ENCODE measurements around the gene MAPRE2.
"Not testable (repeated sequence)": the region's sequence is repeated elsewhere in the genome, so short reads cannot be mapped to it uniquely, and the experiment has no call there.

Gene MAPRE2

GRCh38 chr18:35158728-35159450, 117.7 kb downstream of the MAPRE2 start:
- DNase-seq, result peak; percentile 94

DNA sequence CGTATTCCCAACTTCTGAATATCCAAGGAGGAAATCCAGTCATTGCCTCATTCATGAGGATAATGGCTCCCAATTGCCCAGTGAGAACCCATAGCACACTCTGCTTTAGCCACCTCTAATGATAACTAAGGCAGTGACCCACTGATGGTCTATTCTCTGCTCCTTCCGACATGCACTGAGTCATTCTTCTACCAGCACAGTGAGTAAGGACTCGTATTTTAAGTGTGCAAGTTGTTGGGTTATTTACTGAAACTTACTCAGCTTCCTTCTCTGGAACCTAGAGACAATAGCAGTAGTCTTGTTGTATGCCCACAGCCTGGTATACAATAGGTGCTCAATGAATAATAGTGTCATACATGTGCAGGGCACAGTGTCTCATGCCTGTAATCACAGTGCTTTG, 118.6 kb downstream of the MAPRE2 start:
- peak; percentile 26 for DNase-seq

- DNase-seq, result no peak
Observed at GRCh38 chr18:35161485-35161884, 120.3 kb downstream of the MAPRE2 start.

- no peak for DNase-seq
Observed at GRCh38 chr18:35161934-35162333, 120.7 kb downstream of the MAPRE2 start.

GRCh38 chr18:35163014-35163539, 121.9 kb downstream of the MAPRE2 start:
- no peak for DNase-seq

- DNase-seq, result no peak
Observed at GRCh38 chr18:35163721-35164120, 122.5 kb downstream of the MAPRE2 start.

DNA sequence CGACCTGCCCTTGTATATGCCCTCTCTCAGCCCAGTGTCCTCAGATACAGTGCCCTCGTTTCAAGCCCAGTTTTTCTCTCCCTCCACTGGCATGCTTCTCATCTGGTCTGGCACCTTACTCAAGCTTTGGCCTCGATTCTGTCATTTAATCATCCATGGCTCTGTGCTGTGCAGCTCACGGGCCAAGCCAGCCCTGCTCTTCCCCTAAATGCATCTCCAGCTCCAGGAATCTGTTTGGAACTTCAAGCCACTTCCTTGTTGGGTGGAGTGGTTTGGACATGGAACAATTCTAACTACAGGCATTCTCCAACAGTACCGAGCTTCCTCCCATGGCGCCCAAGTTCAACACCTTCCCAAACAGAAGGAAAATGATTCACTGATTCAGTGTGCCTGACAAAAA, 122.9 kb downstream of the MAPRE2 start:
- DNase-seq, result no peak

DNA sequence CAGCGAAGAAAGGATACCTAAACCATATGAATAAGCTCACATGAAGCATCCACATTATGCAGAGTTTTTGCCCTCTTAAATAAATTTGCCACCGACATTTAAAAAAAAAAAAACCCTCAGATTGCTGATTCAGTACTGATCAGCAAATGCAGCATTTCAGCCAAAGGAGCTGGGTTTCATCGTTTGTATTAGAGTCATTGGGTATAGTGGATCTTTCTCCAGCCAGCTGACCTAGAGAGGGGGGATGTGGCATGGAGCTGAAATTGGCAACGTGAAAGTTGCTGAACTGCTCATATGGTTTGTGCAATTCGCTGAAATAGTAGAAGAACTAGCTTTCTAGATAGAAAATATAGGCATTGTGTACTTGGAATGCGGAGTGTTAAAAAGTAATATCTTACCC, 126.1 kb downstream of the MAPRE2 start:
- DNase-seq, result no peak

DNA sequence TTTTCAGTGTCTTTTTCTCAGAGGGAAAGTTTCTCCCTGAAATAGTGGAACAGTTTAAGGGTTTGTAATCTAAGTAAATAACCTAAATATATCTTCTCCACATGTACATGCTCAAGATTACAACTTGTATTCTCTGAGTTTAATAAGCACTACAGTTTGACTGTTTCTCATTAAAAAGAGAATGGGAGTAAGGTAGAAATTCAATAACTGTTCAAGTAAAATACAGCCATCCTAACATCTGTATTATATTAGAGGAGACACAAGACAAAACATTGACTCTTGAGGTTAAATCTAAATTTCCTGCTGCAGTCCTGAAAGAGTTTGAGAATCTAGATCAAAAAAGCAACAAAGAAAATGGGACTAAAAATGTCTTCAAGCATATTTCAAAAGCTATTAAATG, 126.6 kb downstream of the MAPRE2 start:
- DNase-seq, result no peak

DNA sequence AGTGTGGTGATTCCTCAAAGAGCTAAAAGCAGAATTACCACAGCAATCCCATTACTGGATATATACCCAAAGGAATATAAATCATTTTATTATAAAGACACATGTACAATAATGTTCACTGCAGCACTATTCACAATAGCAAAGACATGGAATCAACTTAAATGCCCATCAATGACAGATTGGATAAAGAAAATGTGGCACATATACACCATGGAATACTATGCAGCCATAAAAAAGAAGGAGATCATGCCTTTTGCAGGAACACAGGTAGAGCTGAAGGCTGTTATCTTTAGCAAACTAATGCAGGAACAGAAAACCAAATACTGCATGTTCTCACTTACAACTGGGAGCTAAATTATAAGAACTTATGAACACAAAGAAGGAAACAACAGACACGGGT, 129.1 kb downstream of the MAPRE2 start:
- not testable (repeated sequence) for DNase-seq

GRCh38 chr18:35171315-35171987, 130.2 kb downstream of the MAPRE2 start:
- DNase-seq, result no peak

DNA sequence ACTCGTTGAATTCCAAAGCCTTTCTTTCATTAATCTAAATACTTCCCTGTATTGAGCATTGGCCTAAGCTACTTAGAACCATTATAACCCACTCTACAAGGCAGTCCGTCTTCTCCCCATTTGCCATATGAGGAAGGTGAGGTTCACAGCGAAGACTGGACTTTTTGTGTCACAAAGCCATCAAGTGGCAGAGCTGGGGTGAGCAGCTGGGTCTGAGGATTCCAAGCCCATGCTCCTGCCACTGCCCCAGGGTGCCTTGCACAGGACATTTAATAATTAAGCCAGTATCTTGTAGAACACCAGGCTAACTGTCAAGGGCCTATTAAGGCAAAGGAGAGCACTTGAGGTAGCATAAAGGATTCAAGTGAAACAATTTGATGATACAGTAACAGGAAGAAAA, 130.8 kb downstream of the MAPRE2 start:
- no peak for DNase-seq

- DNase-seq, result no peak
Observed at GRCh38 chr18:35172451-35173035, 131.3 kb downstream of the MAPRE2 start.

DNA sequence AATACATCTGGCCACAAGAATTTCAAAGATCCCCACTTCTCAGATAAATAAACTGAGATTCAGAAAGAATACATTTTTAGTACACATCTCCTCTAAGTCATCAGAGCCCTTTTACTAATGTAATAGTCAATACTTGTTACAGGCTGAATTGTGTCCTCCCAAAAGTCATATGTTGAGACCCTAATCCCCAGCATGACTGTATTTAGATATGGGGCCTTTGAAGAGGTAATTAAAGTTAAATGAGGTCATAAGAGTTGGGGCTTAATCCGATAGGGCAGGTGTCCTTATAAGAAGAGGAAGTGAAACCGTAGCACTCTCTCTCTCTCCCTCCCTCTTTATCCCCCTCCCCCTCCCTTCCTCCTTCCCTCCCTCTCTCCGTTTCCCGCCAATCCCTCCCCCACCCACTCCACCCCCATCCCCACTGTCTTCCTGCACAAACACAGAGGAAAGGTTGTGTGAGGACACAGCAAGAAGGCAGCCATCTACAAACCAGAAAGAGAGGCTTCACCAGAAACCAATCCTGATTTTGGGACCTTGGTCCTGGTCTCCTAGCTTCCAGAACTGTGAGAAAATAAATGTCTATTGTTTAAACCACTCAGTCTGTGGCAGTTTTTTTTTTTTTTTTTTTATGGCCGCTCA, 133.0 kb downstream of the MAPRE2 start:
- DNase-seq, result peak; percentile 89

- no peak for DNase-seq
Observed at GRCh38 chr18:35174745-35175144, 133.5 kb downstream of the MAPRE2 start.

- DNase-seq, result no peak
Observed at GRCh38 chr18:35176925-35177324, 135.7 kb downstream of the MAPRE2 start.

DNA sequence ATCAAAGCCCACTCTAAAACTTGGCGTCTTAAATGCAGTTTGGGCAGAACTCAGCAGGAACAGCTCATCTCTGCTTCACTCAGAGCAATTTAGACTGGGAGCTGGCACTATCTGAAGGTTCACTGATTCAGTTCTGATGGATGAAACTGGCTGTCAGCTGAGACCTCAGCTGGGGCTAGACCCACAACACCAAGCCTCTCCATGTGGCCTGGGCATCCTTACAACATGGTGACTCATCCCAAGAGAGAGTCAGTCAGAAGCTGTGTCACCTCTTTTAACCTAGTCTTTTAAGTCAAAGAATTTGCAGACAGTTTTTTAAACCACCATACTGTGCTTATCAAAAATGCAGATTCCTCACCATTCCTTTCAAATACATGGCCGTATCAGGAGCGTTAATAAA, 137.0 kb downstream of the MAPRE2 start:
- peak; percentile 70 for DNase-seq

- DNase-seq, result no peak
Observed at GRCh38 chr18:35179906-35180305, 138.7 kb downstream of the MAPRE2 start.

DNA sequence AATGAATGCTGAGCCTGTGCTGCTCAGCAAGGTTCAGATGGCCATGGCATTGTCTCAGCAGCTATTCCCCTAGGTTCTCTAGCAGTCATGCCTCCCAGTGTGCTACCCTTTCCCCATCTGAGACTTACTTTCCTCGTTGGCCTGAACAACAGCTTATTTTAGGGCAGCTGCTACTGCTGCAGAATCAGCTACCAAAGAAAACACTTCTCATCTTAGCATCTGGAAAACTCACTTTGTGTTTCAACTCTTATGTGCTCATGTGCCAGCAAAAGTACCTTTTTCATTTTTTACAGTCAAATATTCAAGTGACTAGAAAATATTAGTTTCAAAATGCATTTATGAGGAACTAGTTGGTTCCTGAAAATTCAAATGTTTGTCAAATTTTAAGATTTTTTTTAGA, 139.2 kb downstream of the MAPRE2 start:
- DNase-seq, result no peak

- no peak for DNase-seq
Observed at GRCh38 chr18:35182151-35182550, 140.9 kb downstream of the MAPRE2 start.

GRCh38 chr18:35183886-35184285, 142.7 kb downstream of the MAPRE2 start:
- DNase-seq, result no peak

- no peak for DNase-seq
Observed at GRCh38 chr18:35185771-35186170, 144.6 kb downstream of the MAPRE2 start.

DNA sequence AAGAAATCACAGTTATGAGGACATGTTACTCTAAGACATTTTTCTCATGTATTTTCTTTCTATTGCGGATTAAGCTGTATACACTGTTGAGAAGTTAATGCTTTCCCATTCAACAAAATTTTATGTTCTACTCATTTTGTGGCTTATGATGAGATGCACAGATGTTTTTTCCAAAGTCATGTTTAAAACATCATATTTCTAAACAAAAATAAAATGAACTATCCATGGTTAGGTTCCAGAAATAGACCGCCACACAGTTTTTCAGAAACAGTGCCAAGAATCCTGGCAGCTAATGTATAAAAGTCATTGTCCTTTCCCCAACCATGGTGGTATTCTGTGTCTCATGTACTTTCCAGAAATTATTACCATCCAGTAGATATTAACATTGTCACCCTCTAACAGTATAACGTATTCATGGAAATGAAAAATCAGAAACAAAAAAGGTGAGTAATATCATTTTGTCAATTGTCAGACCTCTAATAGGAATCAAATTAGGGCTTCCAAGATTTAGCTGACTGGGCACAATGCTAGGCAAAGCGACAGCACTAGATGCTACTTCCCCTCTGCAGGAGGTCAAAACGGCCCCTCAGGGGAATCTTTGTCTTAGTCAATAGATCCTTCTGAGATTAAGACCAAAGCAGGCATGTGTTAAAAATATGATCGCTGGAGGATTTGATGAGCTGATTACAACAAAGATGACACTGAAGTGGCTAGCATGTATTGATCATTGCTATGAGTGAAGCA, 145.2 kb downstream of the MAPRE2 start:
- DNase-seq, result peak; percentile 3

Measured in MV-4-11 (cell line).